ENCODE measurements around the gene LRCH1. TPM values are rescaled to one million over a fixed set of nuclear protein-coding genes. Genes with fewer than 3 reads are reported as not detected.

LRCH1 gene
- total and polyA plus RNA-seq, 7 donors = 1.7 to 7.9 (median 4.1) TPM

GRCh38 chr13:46575818-46576221 lies 22.9 kb downstream of the LRCH1 start:
- Histone ChIP-seq H3K4me3 (no peak overlapping the region), H3K9me3 (no peaks in the 10 kb centered on the region), H3K27ac (no peak overlapping the region), H3K4me1 (peaks cover 34% of the 10 kb centered on the region), H3K27me3 (ENCODE audit: insufficient read depth in 3 of 3, low read length in 2 of 3) (no peaks in the 10 kb centered on the region), H3K36me3 (ENCODE audit: insufficient read depth in 1 of 2, low read depth in 1 of 2) (no peaks in the 10 kb centered on the region)
- ATAC-seq (peak; percentile 30 to 74 (median 68)), DNase-seq (no peak)
- intact Hi-C loops (cut with DNase I) = no loop called here
- 8 to 11% (median 9%) methylated on average over 5 of the region's 5 CpGs for WGBS, 3 donors
- TF ChIP-seq, protein P1, sequence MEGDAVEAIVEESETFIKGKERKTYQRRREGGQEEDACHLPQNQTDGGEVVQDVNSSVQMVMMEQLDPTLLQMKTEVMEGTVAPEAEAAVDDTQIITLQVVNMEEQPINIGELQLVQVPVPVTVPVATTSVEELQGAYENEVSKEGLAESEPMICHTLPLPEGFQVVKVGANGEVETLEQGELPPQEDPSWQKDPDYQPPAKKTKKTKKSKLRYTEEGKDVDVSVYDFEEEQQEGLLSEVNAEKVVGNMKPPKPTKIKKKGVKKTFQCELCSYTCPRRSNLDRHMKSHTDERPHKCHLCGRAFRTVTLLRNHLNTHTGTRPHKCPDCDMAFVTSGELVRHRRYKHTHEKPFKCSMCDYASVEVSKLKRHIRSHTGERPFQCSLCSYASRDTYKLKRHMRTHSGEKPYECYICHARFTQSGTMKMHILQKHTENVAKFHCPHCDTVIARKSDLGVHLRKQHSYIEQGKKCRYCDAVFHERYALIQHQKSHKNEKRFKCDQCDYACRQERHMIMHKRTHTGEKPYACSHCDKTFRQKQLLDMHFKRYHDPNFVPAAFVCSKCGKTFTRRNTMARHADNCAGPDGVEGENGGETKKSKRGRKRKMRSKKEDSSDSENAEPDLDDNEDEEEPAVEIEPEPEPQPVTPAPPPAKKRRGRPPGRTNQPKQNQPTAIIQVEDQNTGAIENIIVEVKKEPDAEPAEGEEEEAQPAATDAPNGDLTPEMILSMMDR (IDR thresholded peaks at IDR 0.05) = no peak

DNA sequence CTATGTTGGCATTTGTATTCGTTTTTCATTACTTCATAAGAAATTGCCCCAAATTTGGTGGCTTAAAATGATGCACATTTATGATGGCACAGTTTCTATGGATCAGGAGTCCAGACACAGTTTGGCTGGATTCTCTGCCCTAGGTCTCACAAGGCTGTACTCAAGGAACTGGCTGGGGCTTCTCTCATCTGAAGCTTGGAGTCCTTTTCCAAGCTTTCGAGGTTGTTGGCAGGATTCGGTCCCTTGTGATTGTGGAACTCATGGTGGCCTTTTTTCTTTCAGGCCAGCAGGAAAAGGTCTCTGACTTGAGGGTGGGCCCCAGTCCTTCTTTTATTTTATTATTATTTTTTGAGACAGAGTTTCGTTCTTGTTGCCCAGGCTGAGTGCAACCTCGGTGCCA lies 23.8 kb downstream of the LRCH1 start:
- no peak overlapping the region for H3K4me3 ChIP-seq
- no peaks in the 10 kb centered on the region for H3K27me3 ChIP-seq (ENCODE audit: insufficient read depth in 3 of 3, low read length in 2 of 3)
- intact Hi-C loops (cut with DNase I) = no loop called here
- peaks cover 34% of the 10 kb centered on the region for H3K4me1 ChIP-seq
- H3K27ac ChIP-seq = no peak overlapping the region
- H3K9me3 ChIP-seq = no peaks in the 10 kb centered on the region
- no peaks in the 10 kb centered on the region for H3K36me3 ChIP-seq (ENCODE audit: insufficient read depth in 1 of 2, low read depth in 1 of 2)
- TF ChIP-seq, protein P1 (IDR thresholded peaks at IDR 0.05) = no peak
- no peak for DNase-seq
- WGBS, 3 donors = 62 to 69% (median 63%) methylated on average over 5 of the region's 5 CpGs
- no peak for ATAC-seq

DNA sequence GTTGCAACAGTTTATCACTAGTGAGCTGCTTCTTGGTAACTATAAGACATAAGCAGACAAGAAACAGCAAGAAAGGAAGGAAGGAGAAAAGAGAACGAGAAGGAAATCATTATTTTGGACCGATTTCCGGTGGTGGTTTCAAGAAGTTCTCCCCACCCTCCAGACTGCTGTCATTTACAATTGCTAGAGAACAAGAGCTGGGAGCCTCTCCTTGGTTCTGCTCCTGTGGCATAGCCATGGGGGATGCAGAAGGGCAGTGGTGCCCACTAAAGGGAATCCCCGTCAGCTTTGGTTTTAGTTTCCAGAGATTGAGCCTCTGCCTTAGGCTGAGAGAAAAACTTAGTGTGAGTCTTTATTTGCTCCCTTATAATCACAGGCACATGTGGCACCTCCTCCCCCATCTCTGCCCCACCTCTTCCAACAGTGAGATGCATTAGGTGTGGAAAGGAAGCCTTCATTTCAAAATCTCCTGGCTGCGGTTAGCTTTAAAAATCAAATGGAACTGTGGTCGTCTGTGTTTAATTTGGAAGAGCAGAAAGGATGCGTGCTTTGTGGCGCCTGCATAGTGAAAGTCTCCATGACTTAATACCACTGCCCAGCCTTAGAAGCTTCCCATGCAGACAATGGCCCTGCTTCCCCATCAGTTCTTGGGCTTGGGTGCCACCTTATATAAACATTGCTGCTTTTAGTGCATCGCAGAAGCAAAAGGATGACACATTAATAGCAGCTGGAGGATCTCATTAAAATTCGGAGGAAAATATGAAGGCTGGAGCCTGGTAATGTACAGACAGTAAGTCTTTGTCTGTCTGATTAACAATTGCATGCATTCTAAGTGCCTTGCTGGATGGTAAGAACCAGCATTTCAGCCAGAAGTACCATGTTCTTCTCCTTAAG lies 25.0 kb downstream of the LRCH1 start:
- WGBS, 3 donors = 69 to 72% (median 69%) methylated on average over 10 of the region's 10 CpGs
- Histone ChIP-seq H3K36me3 (ENCODE audit: insufficient read depth in 1 of 2, low read depth in 1 of 2) (no peaks in the 10 kb centered on the region), H3K27me3 (ENCODE audit: insufficient read depth in 3 of 3, low read length in 2 of 3) (no peaks in the 10 kb centered on the region), H3K4me3 (no peak overlapping the region), H3K9me3 (no peaks in the 10 kb centered on the region), H3K4me1 (peaks cover 34% of the 10 kb centered on the region), H3K27ac (no peak overlapping the region)
- DNase-seq = no peak
- TF ChIP-seq, protein P1 (IDR thresholded peaks at IDR 0.05) = no peak
- ATAC-seq = no peak
- intact Hi-C loops (cut with DNase I) = no loop called here

DNA sequence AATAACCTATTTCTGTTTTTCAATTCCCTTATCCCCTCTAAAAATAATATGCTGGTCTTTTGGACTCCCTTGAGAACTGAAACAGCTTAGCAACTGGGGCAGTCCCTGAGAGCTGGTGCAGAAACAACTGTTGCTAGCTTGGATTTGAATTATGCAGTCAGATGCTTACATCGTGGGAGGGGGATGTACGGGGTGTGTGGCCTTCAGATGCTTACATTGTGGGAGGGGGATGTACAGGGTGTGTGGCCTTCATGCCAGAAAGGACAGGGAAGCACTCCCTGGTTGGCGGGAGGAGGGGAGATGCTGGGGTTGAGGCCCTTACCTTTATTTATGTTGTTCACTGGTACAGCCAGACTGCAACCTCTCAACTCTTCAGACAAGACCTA lies 25.6 kb downstream of the LRCH1 start:
- TF ChIP-seq, protein P1 (IDR thresholded peaks at IDR 0.05) = no peak
- Histone ChIP-seq H3K4me1 (peaks cover 34% of the 10 kb centered on the region), H3K27ac (no peak overlapping the region), H3K4me3 (no peak overlapping the region), H3K9me3 (no peaks in the 10 kb centered on the region), H3K36me3 (ENCODE audit: insufficient read depth in 1 of 2, low read depth in 1 of 2) (no peaks in the 10 kb centered on the region), H3K27me3 (ENCODE audit: insufficient read depth in 3 of 3, low read length in 2 of 3) (no peaks in the 10 kb centered on the region)
- no peak for ATAC-seq
- no peak for DNase-seq
- WGBS, 3 donors = 48 to 57% (median 50%) methylated on average over 3 of the region's 3 CpGs
- intact Hi-C loops (cut with DNase I) = no loop called here

Data from psoas muscle (tissue), 8 donors.